OCI-LY1 (cell line): Measurements from ENCODE around the gene TMEM178B.

Experiments
- H2AFZ ChIP-seq: fragments of 200-600 bp; sonication (generic), shearing (Covaris generic); 2 replicates; pipeline ENCODE4 v1.6.0; 2014; ENCODE audit warnings: antibody characterized with exemption, mild to moderate bottlenecking, low read length
- H3F3A ChIP-seq: fragments of 200-600 bp; sonication (generic), shearing (Covaris generic); 2 replicates; pipeline ENCODE4 v1.6.0; 2014; ENCODE audit warnings: mild to moderate bottlenecking, antibody characterized with exemption, low read length, moderate library complexity; ENCODE audit not compliant: insufficient read depth
- H3K27ac ChIP-seq: fragments of 200-600 bp; sonication (generic); 2 replicates; pipeline ENCODE4 v1.5.1; 2014; ENCODE audit warnings: low read length, mixed run types, mild to moderate bottlenecking, low read depth; ENCODE audit not compliant: poor library complexity, severe bottlenecking
- H3K27me3 ChIP-seq: fragments of 200-600 bp; sonication (generic); 2 replicates; pipeline ENCODE4 v1.6.0; 2014; ENCODE audit warnings: antibody characterized with exemption, mild to moderate bottlenecking, low read length, moderate library complexity; ENCODE audit not compliant: insufficient read depth
- H3K36me3 ChIP-seq: fragments of 200-600 bp; sonication (generic); 2 replicates; pipeline ENCODE4 v1.6.1; 2014; ENCODE audit warnings: mild to moderate bottlenecking, antibody characterized with exemption, low read length, moderate library complexity, mixed read lengths; ENCODE audit not compliant: insufficient read depth
- H3K4me1 ChIP-seq: fragments of 200-600 bp; sonication (generic); 2 replicates; pipeline ENCODE4 v1.5.1; 2014; ENCODE audit warnings: mild to moderate bottlenecking, low read length, moderate library complexity; ENCODE audit not compliant: insufficient read depth, severe bottlenecking
- H3K4me2 ChIP-seq: fragments of 200-600 bp; sonication (generic), shearing (Covaris generic); 2 replicates; pipeline ENCODE4 v1.6.1; 2014; ENCODE audit warnings: low read length
- H3K4me3 ChIP-seq: fragments of 200-600 bp; sonication (generic); 2 replicates; pipeline ENCODE4 v1.5.1; 2014; ENCODE audit warnings: low read length, low read depth, mild to moderate bottlenecking, mixed read lengths; ENCODE audit not compliant: poor library complexity, severe bottlenecking
- H3K79me2 ChIP-seq: fragments of 200-600 bp; shearing (Covaris generic); 2 replicates; pipeline ENCODE4 v1.6.1; 2016; ENCODE audit warnings: mixed run types, low read length, mixed read lengths; ENCODE audit not compliant: insufficient read depth
- H3K9ac ChIP-seq: fragments of 200-600 bp; sonication (generic), shearing (Covaris generic); 2 replicates; pipeline ENCODE4 v1.6.1; 2014; ENCODE audit warnings: mild to moderate bottlenecking, low read length, mixed read lengths
- H3K9me2 ChIP-seq: fragments of 200-600 bp; sonication (generic), shearing (Covaris generic); 2 replicates; pipeline ENCODE4 v1.6.1; 2014; ENCODE audit warnings: low read depth, mild to moderate bottlenecking, low read length, mixed read lengths
- H3K9me3 ChIP-seq: fragments of 200-600 bp; shearing (Covaris generic); 2 replicates; pipeline ENCODE4 v1.6.1; 2014; ENCODE audit warnings: low read length, mixed read lengths
- H4K20me1 ChIP-seq: fragments of 200-600 bp; sonication (generic), shearing (Covaris generic); 2 replicates; pipeline ENCODE4 v1.6.0; 2016; ENCODE audit warnings: mild to moderate bottlenecking, low read length; ENCODE audit not compliant: insufficient read depth
- CTCF ChIP-seq: fragments of 200-600 bp; sonication (generic), shearing (Covaris generic); IDR thresholded peaks from 2 replicates; pipeline ENCODE4 v1.5.1; 2017; ENCODE audit warnings: mild to moderate bottlenecking, antibody characterized with exemption, low read length, moderate library complexity, mixed read lengths
- EZH2 ChIP-seq: fragments of 200-600 bp; sonication (generic), shearing (Covaris generic); IDR thresholded peaks from 2 replicates; pipeline ENCODE4 v1.8.0; 2017; ENCODE audit warnings: borderline replicate concordance, mixed run types, mild to moderate bottlenecking, antibody characterized with exemption, low read length, moderate library complexity, mixed read lengths

TMEM178B gene

GRCh38 chr7:141360416-141360760 lies 286.5 kb downstream of the TMEM178B start:
- H4K20me1 ChIP-seq, result no peaks in the 10 kb centered on the region
- no peak overlapping the region for H3K4me3 ChIP-seq
- H3K27me3 ChIP-seq, result no peaks in the 10 kb centered on the region; the same call in none of the 2 replicates
- no peaks in the 10 kb centered on the region for H3K4me1 ChIP-seq
- no peak for TF ChIP-seq EZH2
- TF ChIP-seq CTCF, result no peak
- no peaks in the 10 kb centered on the region for H3K9me2 ChIP-seq
- no peaks in the 10 kb centered on the region for H3K79me2 ChIP-seq
- H3K36me3 ChIP-seq, result no peaks in the 10 kb centered on the region
- no peaks in the 10 kb centered on the region for H3K9me3 ChIP-seq
- no peak overlapping the region for H2AFZ ChIP-seq
- no peak overlapping the region for H3K4me2 ChIP-seq
- no peaks in the 10 kb centered on the region for H3F3A ChIP-seq
- H3K27ac ChIP-seq, result no peak overlapping the region
- H3K9ac ChIP-seq, result no peak overlapping the region

GRCh38 chr7:141360803-141361202 lies 286.9 kb downstream of the TMEM178B start:
- TF ChIP-seq CTCF, result no peak
- TF ChIP-seq EZH2, result no peak
- Histone ChIP-seq H3K36me3 (no peaks in the 10 kb centered on the region), H3K27me3 (no peaks in the 10 kb centered on the region; the same call in none of the 2 replicates), H3K4me3 (no peak overlapping the region), H3K9ac (no peak overlapping the region), H3K9me2 (no peaks in the 10 kb centered on the region), H3K9me3 (no peaks in the 10 kb centered on the region), H3F3A (no peaks in the 10 kb centered on the region), H3K4me2 (no peak overlapping the region), H3K27ac (no peak overlapping the region), H4K20me1 (no peaks in the 10 kb centered on the region), H2AFZ (no peak overlapping the region), H3K79me2 (no peaks in the 10 kb centered on the region), H3K4me1 (no peaks in the 10 kb centered on the region)

GRCh38 chr7:141361479-141361878 lies 287.6 kb downstream of the TMEM178B start:
- Histone ChIP-seq H3K27me3 (no peaks in the 10 kb centered on the region; the same call in none of the 2 replicates), H3K4me3 (no peak overlapping the region), H3K9ac (no peak overlapping the region), H3K79me2 (no peaks in the 10 kb centered on the region), H2AFZ (no peak overlapping the region), H3K4me1 (no peaks in the 10 kb centered on the region), H3K27ac (no peak overlapping the region), H4K20me1 (no peaks in the 10 kb centered on the region), H3K36me3 (no peaks in the 10 kb centered on the region), H3K4me2 (no peak overlapping the region), H3F3A (no peaks in the 10 kb centered on the region), H3K9me3 (no peaks in the 10 kb centered on the region), H3K9me2 (no peaks in the 10 kb centered on the region)
- no peak for TF ChIP-seq CTCF
- TF ChIP-seq EZH2, result no peak
